HepG2 (cell line): ENCODE data around the gene PNMA6F.
"Not testable (repeated sequence)": the region's sequence is repeated elsewhere in the genome, so short reads cannot be mapped to it uniquely, and the experiment has no call there.

Source experiments
- MAX ChIP-seq: IDR thresholded peaks from 2 replicates; pipeline ENCODE4 v1.6.1; 2012; ENCODE audit warnings: inconsistent platforms
- SP1 ChIP-seq, 2 experiments: fragments of 450-650 bp in 1 of 2; sonication (generic) in 1 of 2; formaldehyde crosslinking in 1 of 2; IDR thresholded peaks; 2 replicates each; pipeline versions ENCODE4 v1.4.0 to v1.6.1; 2016 to 2020; ENCODE audit warnings: missing genetic modification reagents in 1 of 2
- SUZ12 ChIP-seq: fragments of 150-350 bp; IDR thresholded peaks from 2 replicates; pipeline ENCODE4 v1.6.1; 2014; ENCODE audit warnings: low read depth, low read length
- ZNF530 ChIP-seq: sonication (generic); formaldehyde crosslinking; IDR thresholded peaks from 2 replicates; pipeline ENCODE4 v1.5.0; 2020; ENCODE audit warnings: low read depth, mild to moderate bottlenecking, missing genetic modification reagents

- not testable (repeated sequence) for TF ChIP-seq SP1 (IDR thresholded peaks at IDR 0.05); SP1 (CRISPR knock-in tag; IDR thresholded peaks at IDR 0.05); ZNF530 (CRISPR knock-in tag); MAX; SUZ12
These were observed 35.9 kb downstream of the PNMA6F start for GRCh38 chrX:153285678-153286077.
